Measurements from ENCODE around the gene IGSF21. TPM values are rescaled to one million over a fixed set of nuclear protein-coding genes. Genes with fewer than 3 reads are reported as not detected.

The IGSF21 gene
- polyA plus RNA-seq (ENCODE audit: insufficient read length in 4 of 4), result under 1 TPM; 0.17 to 0.49 (median 0.39) TPM

- no peak for DNase-seq (ENCODE audit: low read depth in 4 of 4, low spot score in 3 of 4)
These were observed at the start of gene IGSF21 for GRCh38 chr1:18107369-18108298. TSS of gene IGSF21 (plus strand) at chr1:18107798. CDS start at chr1:18108129, 331 bp downstream.

- no peak for DNase-seq (ENCODE audit: low read depth in 4 of 4, low spot score in 3 of 4)
These were observed 49.2 kb upstream of the IGSF21 start for GRCh38 chr1:18058206-18058921.

GRCh38 chr1:18058981-18059605 lies 48.5 kb upstream of the IGSF21 start:
- DNase-seq (ENCODE audit: low read depth in 4 of 4, low spot score in 3 of 4), result no peak

GRCh38 chr1:18060366-18060765 lies 47.2 kb upstream of the IGSF21 start:
- no peak for DNase-seq (ENCODE audit: low read depth in 4 of 4, low spot score in 3 of 4)

- DNase-seq (ENCODE audit: low read depth in 4 of 4, low spot score in 3 of 4), result no peak
These were observed 45.4 kb upstream of the IGSF21 start for GRCh38 chr1:18062185-18062584.

- DNase-seq (ENCODE audit: low read depth in 4 of 4, low spot score in 3 of 4), result no peak
These were observed 43.1 kb upstream of the IGSF21 start for GRCh38 chr1:18064534-18064933.

GRCh38 chr1:18066576-18066975 lies 41.0 kb upstream of the IGSF21 start:
- no peak for DNase-seq (ENCODE audit: low read depth in 4 of 4, low spot score in 3 of 4)

GRCh38 chr1:18069903-18070302 lies 37.7 kb upstream of the IGSF21 start:
- DNase-seq (ENCODE audit: low read depth in 4 of 4, low spot score in 3 of 4), result no peak

GRCh38 chr1:18072066-18072465 lies 35.5 kb upstream of the IGSF21 start:
- DNase-seq (ENCODE audit: low read depth in 4 of 4, low spot score in 3 of 4), result no peak

GRCh38 chr1:18073066-18073642 lies 34.4 kb upstream of the IGSF21 start:
- no peak for DNase-seq (ENCODE audit: low read depth in 4 of 4, low spot score in 3 of 4)

- no peak for DNase-seq (ENCODE audit: low read depth in 4 of 4, low spot score in 3 of 4)
These were observed 29.9 kb upstream of the IGSF21 start for GRCh38 chr1:18077657-18078215.

GRCh38 chr1:18079941-18080735 lies 27.5 kb upstream of the IGSF21 start:
- no peak for DNase-seq (ENCODE audit: low read depth in 4 of 4, low spot score in 3 of 4)

- DNase-seq (ENCODE audit: low read depth in 4 of 4, low spot score in 3 of 4), result no peak
These were observed 22.1 kb upstream of the IGSF21 start for GRCh38 chr1:18085387-18086074.

- no peak for DNase-seq (ENCODE audit: low read depth in 4 of 4, low spot score in 3 of 4)
These were observed 19.5 kb upstream of the IGSF21 start for GRCh38 chr1:18088077-18088594.

GRCh38 chr1:18089488-18089887 lies 18.1 kb upstream of the IGSF21 start:
- DNase-seq (ENCODE audit: low read depth in 4 of 4, low spot score in 3 of 4), result no peak

GRCh38 chr1:18090636-18091035 lies 17.0 kb upstream of the IGSF21 start:
- no peak for DNase-seq (ENCODE audit: low read depth in 4 of 4, low spot score in 3 of 4)

- DNase-seq (ENCODE audit: low read depth in 4 of 4, low spot score in 3 of 4), result no peak
These were observed 15.7 kb upstream of the IGSF21 start for GRCh38 chr1:18091660-18092446.

- DNase-seq (ENCODE audit: low read depth in 4 of 4, low spot score in 3 of 4), result no peak
These were observed 14.4 kb upstream of the IGSF21 start for GRCh38 chr1:18093193-18093592.
